ENCODE data around the gene PRR5L.

PRR5L gene

GRCh38 chr11:36289226-36289852, 6.7 kb upstream of the PRR5L start, which contains the start of gene COMMD9:
TSS of gene COMMD9 (minus strand) at chr11:36289424. CDS start at chr11:36289412, 12 bp downstream.
- in situ Hi-C loops (cut with MboI; ENCODE audit: low pct_unique_long_range_greater_than_20kb, low sequenced_read_pairs, unreplicated experiment) = no loop called here
- no peak for TF ChIP-seq CTCF (IDR thresholded peaks at IDR 0.05; ENCODE audit: extremely low read depth, insufficient read depth, missing control alignments)
- peak; percentile 90 for DNase-seq (ENCODE audit: low spot score)

- peak; percentile 73 for DNase-seq (ENCODE audit: low spot score)
- TF ChIP-seq CTCF (IDR thresholded peaks at IDR 0.05; ENCODE audit: extremely low read depth, insufficient read depth, missing control alignments) = peak; percentile 64
- in situ Hi-C loops (cut with MboI; ENCODE audit: low pct_unique_long_range_greater_than_20kb, low sequenced_read_pairs, unreplicated experiment) = loop anchor here (10.0 kb wide), 1 partner anchor 182 kb away; no protein-coding TSS in a partner anchor
Measured at GRCh38 chr11:36292311-36292722, 3.8 kb upstream of the PRR5L start.

- in situ Hi-C loops (cut with MboI; ENCODE audit: low pct_unique_long_range_greater_than_20kb, low sequenced_read_pairs, unreplicated experiment) = loop anchor here (10.0 kb wide), 1 partner anchor 178 kb away; no protein-coding TSS in a partner anchor
- TF ChIP-seq CTCF (IDR thresholded peaks at IDR 0.05; ENCODE audit: extremely low read depth, insufficient read depth, missing control alignments) = no peak
- no peak for DNase-seq (ENCODE audit: low spot score)
Measured at GRCh38 chr11:36296884-36297543, 926 bp downstream of the PRR5L start.

- no peak for DNase-seq (ENCODE audit: low spot score)
- in situ Hi-C loops (cut with MboI; ENCODE audit: low pct_unique_long_range_greater_than_20kb, low sequenced_read_pairs, unreplicated experiment) = loop anchor here (10.0 kb wide), 1 partner anchor 194 kb away; no protein-coding TSS in a partner anchor
- no peak for TF ChIP-seq CTCF (IDR thresholded peaks at IDR 0.05; ENCODE audit: extremely low read depth, insufficient read depth, missing control alignments)
Measured at GRCh38 chr11:36300650-36301049, 4.6 kb downstream of the PRR5L start.

- no peak for DNase-seq (ENCODE audit: low spot score)
- in situ Hi-C loops (cut with MboI; ENCODE audit: low pct_unique_long_range_greater_than_20kb, low sequenced_read_pairs, unreplicated experiment) = loop anchor here (10.0 kb wide), 1 partner anchor 190 kb away; no protein-coding TSS in a partner anchor
- TF ChIP-seq CTCF (IDR thresholded peaks at IDR 0.05; ENCODE audit: extremely low read depth, insufficient read depth, missing control alignments) = no peak
Measured at GRCh38 chr11:36304351-36304750, 8.3 kb downstream of the PRR5L start.

- DNase-seq (ENCODE audit: low spot score) = no peak
- TF ChIP-seq CTCF (IDR thresholded peaks at IDR 0.05; ENCODE audit: extremely low read depth, insufficient read depth, missing control alignments) = no peak
- in situ Hi-C loops (cut with MboI; ENCODE audit: low pct_unique_long_range_greater_than_20kb, low sequenced_read_pairs, unreplicated experiment) = loop anchor here (10.0 kb wide), 1 partner anchor 190 kb away; no protein-coding TSS in a partner anchor
Measured at GRCh38 chr11:36305047-36305446, 9.0 kb downstream of the PRR5L start.

Measured in GM13977 (cell line).